ENCODE data around the gene BEND3.

Gene BEND3

GRCh38 chr6:107079429-107079828, 35.9 kb downstream of the BEND3 start:
- Histone ChIP-seq H3K9me3 (replicated peaks; ENCODE audit: insufficient read depth, low read length) (no peaks in the 10 kb centered on the region), H3F3A (ENCODE audit: insufficient read depth, low read length) (no peaks in the 10 kb centered on the region), H3K36me3 (replicated peaks; ENCODE audit: insufficient read depth, low read length) (no peaks in the 10 kb centered on the region), H3K9me2 (replicated peaks; ENCODE audit: insufficient read depth, low read length) (no peaks in the 10 kb centered on the region), H3K4me2 (ENCODE audit: low read depth, low read length) (no peak overlapping the region), H2AFZ (ENCODE audit: low read length) (no peak overlapping the region), H3K27me3 (replicated peaks; ENCODE audit: insufficient read depth, low read length) (no peaks in the 10 kb centered on the region), H3K4me1 (ENCODE audit: low read length) (no peaks in the 10 kb centered on the region), H3K4me3 (ENCODE audit: low read length) (no peak overlapping the region), H3K9ac (ENCODE audit: low read length) (no peak overlapping the region), H3K27ac (ENCODE audit: low read length) (no peak overlapping the region), H4K20me1 (ENCODE audit: insufficient read depth, low read length) (no peaks in the 10 kb centered on the region), H3K79me2 (ENCODE audit: low read length) (no peaks in the 10 kb centered on the region)
- no peak for TF ChIP-seq EZH2 (optimal IDR thresholded peaks at IDR 0.05; ENCODE audit: low read depth, low read length)
- TF ChIP-seq CTCF (IDR thresholded peaks at IDR 0.05; ENCODE audit: low read length) = no peak
- DNase-seq = no peak

DNA sequence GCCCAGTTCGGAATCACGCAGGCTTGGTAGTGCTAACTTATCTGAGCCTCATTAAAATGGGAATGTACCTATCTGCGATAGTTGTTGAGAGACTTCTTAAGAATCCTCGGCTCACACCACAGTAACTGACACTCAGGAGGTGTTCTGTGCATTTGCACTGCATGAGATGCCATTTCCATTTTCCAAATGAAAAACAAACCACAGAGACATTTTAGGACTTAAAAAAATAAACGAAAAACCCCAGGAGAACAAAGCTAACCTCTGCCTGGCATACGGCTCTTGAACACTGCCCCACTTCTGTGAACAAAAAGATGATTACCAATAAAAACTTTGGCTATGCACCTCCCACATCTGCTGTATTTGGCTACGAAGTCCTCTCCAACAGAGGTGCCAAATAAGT, 37.6 kb downstream of the BEND3 start:
- no peak for TF ChIP-seq EZH2 (optimal IDR thresholded peaks at IDR 0.05; ENCODE audit: low read depth, low read length)
- Histone ChIP-seq H3K4me1 (ENCODE audit: low read length) (no peaks in the 10 kb centered on the region), H3K27me3 (replicated peaks; ENCODE audit: insufficient read depth, low read length) (no peaks in the 10 kb centered on the region), H3K9me3 (replicated peaks; ENCODE audit: insufficient read depth, low read length) (no peaks in the 10 kb centered on the region), H3K4me3 (ENCODE audit: low read length) (no peak overlapping the region), H4K20me1 (ENCODE audit: insufficient read depth, low read length) (no peaks in the 10 kb centered on the region), H3K9me2 (replicated peaks; ENCODE audit: insufficient read depth, low read length) (no peaks in the 10 kb centered on the region), H3K27ac (ENCODE audit: low read length) (no peak overlapping the region), H3K36me3 (replicated peaks; ENCODE audit: insufficient read depth, low read length) (no peaks in the 10 kb centered on the region), H2AFZ (ENCODE audit: low read length) (no peak overlapping the region), H3K79me2 (ENCODE audit: low read length) (no peaks in the 10 kb centered on the region), H3F3A (ENCODE audit: insufficient read depth, low read length) (no peaks in the 10 kb centered on the region), H3K4me2 (ENCODE audit: low read depth, low read length) (no peak overlapping the region), H3K9ac (ENCODE audit: low read length) (no peak overlapping the region)
- DNase-seq = no peak

DNA sequence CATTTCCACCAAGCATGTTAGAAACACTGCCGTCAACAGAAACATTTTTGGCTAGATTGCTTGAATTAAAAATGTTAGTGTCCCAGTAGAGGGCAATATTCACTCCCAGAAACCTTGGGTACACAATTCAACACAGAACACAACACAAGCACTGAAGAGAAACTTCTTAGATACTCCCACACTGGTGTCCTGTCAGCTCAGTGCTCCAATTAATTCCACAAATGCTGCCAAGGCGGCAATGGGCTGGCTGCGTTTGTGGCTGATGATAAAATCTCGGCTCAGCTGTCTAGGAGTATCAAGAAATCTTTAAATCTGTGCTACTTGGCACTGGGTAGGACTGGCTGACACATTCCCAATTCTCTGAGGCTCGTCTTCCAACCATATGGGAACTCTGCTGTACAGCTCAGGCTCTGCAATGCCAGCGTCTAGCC, 39.3 kb downstream of the BEND3 start:
- Histone ChIP-seq H3K9ac (ENCODE audit: low read length) (no peak overlapping the region), H3K4me3 (ENCODE audit: low read length) (no peak overlapping the region), H3K9me2 (replicated peaks; ENCODE audit: insufficient read depth, low read length) (no peaks in the 10 kb centered on the region), H3F3A (ENCODE audit: insufficient read depth, low read length) (no peaks in the 10 kb centered on the region), H3K36me3 (replicated peaks; ENCODE audit: insufficient read depth, low read length) (no peaks in the 10 kb centered on the region), H3K4me2 (ENCODE audit: low read depth, low read length) (no peak overlapping the region), H3K4me1 (ENCODE audit: low read length) (no peaks in the 10 kb centered on the region), H2AFZ (ENCODE audit: low read length) (no peak overlapping the region), H3K9me3 (replicated peaks; ENCODE audit: insufficient read depth, low read length) (no peaks in the 10 kb centered on the region), H4K20me1 (ENCODE audit: insufficient read depth, low read length) (no peaks in the 10 kb centered on the region), H3K27ac (ENCODE audit: low read length) (no peak overlapping the region), H3K27me3 (replicated peaks; ENCODE audit: insufficient read depth, low read length) (no peaks in the 10 kb centered on the region), H3K79me2 (ENCODE audit: low read length) (no peaks in the 10 kb centered on the region)
- TF ChIP-seq EZH2 (optimal IDR thresholded peaks at IDR 0.05; ENCODE audit: low read depth, low read length) (no peak), CTCF (IDR thresholded peaks at IDR 0.05; ENCODE audit: low read length) (peak; percentile 16)
- no peak for DNase-seq

- Histone ChIP-seq H3K9me3 (replicated peaks; ENCODE audit: insufficient read depth, low read length) (no peaks in the 10 kb centered on the region), H3K79me2 (ENCODE audit: low read length) (no peaks in the 10 kb centered on the region), H3K4me1 (ENCODE audit: low read length) (peaks cover under 1% of the 10 kb centered on the region; the same call in 1 of the 2 replicates), H3K4me3 (ENCODE audit: low read length) (no peak overlapping the region), H4K20me1 (ENCODE audit: insufficient read depth, low read length) (no peaks in the 10 kb centered on the region), H2AFZ (ENCODE audit: low read length) (no peak overlapping the region), H3K4me2 (ENCODE audit: low read depth, low read length) (no peak overlapping the region), H3K36me3 (replicated peaks; ENCODE audit: insufficient read depth, low read length) (no peaks in the 10 kb centered on the region), H3K27ac (ENCODE audit: low read length) (no peak overlapping the region), H3F3A (ENCODE audit: insufficient read depth, low read length) (no peaks in the 10 kb centered on the region), H3K27me3 (replicated peaks; ENCODE audit: insufficient read depth, low read length) (no peaks in the 10 kb centered on the region), H3K9me2 (replicated peaks; ENCODE audit: insufficient read depth, low read length) (no peaks in the 10 kb centered on the region), H3K9ac (ENCODE audit: low read length) (no peak overlapping the region)
- no peak for TF ChIP-seq EZH2phosphoT487 (IDR thresholded peaks at IDR 0.05; ENCODE audit: low read length)
- TF ChIP-seq CTCF (IDR thresholded peaks at IDR 0.05; ENCODE audit: low read length) = no peak
- no peak for TF ChIP-seq EZH2 (optimal IDR thresholded peaks at IDR 0.05; ENCODE audit: low read depth, low read length)
- DNase-seq = no peak
Observed at GRCh38 chr6:107070686-107071085, 44.6 kb downstream of the BEND3 start.

All from MM.1S (cell line).